Nephron progenitor cell (in vitro differentiated cells): ENCODE measurements around the gene ZBTB4.

Experiments used
- DNase-seq: peaks from one replicate; pipeline ENCODE4 v3.0.0; 2021
- H3K27ac Mint-ChIP-seq: 2 replicates; pipeline ENCODE4 v1.8.0; 2021; ENCODE audit warnings: mild to moderate bottlenecking, moderate library complexity, mixed read lengths
- H3K27me3 Mint-ChIP-seq: 2 replicates; pipeline ENCODE4 v1.8.0; 2021; ENCODE audit warnings: mild to moderate bottlenecking, low read depth, mixed read lengths; ENCODE audit not compliant: poor library complexity
- H3K36me3 Mint-ChIP-seq: 2 replicates; pipeline ENCODE4 v1.8.0; 2021; ENCODE audit warnings: low read depth, mixed read lengths
- H3K4me1 Mint-ChIP-seq: 2 replicates; pipeline ENCODE4 v1.8.0; 2021; ENCODE audit warnings: mixed read lengths
- H3K4me3 Mint-ChIP-seq: 2 replicates; pipeline ENCODE4 v1.8.0; 2021; ENCODE audit warnings: mild to moderate bottlenecking, moderate library complexity, mixed read lengths
- H3K9me3 Mint-ChIP-seq: 2 replicates; pipeline ENCODE4 v1.8.0; 2021; ENCODE audit warnings: mild to moderate bottlenecking, moderate library complexity, mixed read lengths
- CTCF ChIP-seq: fragments of 200-600 bp; sonication (generic); IDR thresholded peaks from 2 replicates; pipeline ENCODE4 v1.5.0; 2021; ENCODE audit warnings: antibody characterized with exemption

ZBTB4 gene

GRCh38 chr17:7467498-7467897 is 11.9 kb downstream of the ZBTB4 start:
- no peaks in the 10 kb centered on the region for H3K9me3 Mint-ChIP-seq
- peak overlapping the region; percentile 71 for H3K27ac Mint-ChIP-seq
- H3K4me1 Mint-ChIP-seq, result peaks cover 44% of the 10 kb centered on the region
- peak overlapping the region; percentile 20 for H3K4me3 Mint-ChIP-seq
- DNase-seq, result no peak
- peaks cover 15% of the 10 kb centered on the region for H3K36me3 Mint-ChIP-seq
- H3K27me3 Mint-ChIP-seq, result peaks cover 2% of the 10 kb centered on the region
- TF ChIP-seq CTCF, result no peak

GRCh38 chr17:7466639-7467341 is 12.6 kb downstream of the ZBTB4 start:
- Mint-ChIP-seq H3K27me3 (peaks cover 2% of the 10 kb centered on the region), H3K4me1 (peaks cover 42% of the 10 kb centered on the region), H3K9me3 (no peaks in the 10 kb centered on the region), H3K27ac (peak overlapping the region; percentile 71), H3K4me3 (no peak overlapping the region), H3K36me3 (peaks cover 15% of the 10 kb centered on the region)
- TF ChIP-seq CTCF, result no peak
- no peak for DNase-seq

DNA sequence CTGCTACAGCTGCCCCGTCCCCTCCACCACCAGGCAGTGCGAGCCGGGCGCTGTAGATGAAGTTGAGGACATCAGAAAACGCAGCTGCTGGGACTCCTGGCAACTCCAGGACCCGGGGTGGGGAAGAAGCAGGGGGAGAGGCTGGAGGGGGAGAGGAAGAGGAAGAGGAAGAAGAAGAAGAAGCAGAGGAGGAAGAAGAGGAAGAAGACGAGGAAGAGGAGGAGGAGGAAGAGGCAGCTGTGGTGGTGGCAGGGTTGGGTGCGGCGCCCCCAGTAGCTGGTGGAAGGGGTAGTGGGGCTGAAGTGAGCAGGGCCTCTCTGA is 13.2 kb downstream of the ZBTB4 start:
- no peaks in the 10 kb centered on the region for H3K9me3 Mint-ChIP-seq
- no peak for DNase-seq
- TF ChIP-seq CTCF, result no peak
- H3K27ac Mint-ChIP-seq, result peak overlapping the region; percentile 29
- H3K4me3 Mint-ChIP-seq, result no peak overlapping the region
- peaks cover 40% of the 10 kb centered on the region for H3K4me1 Mint-ChIP-seq
- H3K27me3 Mint-ChIP-seq, result peaks cover 2% of the 10 kb centered on the region
- peaks cover 18% of the 10 kb centered on the region for H3K36me3 Mint-ChIP-seq

DNA sequence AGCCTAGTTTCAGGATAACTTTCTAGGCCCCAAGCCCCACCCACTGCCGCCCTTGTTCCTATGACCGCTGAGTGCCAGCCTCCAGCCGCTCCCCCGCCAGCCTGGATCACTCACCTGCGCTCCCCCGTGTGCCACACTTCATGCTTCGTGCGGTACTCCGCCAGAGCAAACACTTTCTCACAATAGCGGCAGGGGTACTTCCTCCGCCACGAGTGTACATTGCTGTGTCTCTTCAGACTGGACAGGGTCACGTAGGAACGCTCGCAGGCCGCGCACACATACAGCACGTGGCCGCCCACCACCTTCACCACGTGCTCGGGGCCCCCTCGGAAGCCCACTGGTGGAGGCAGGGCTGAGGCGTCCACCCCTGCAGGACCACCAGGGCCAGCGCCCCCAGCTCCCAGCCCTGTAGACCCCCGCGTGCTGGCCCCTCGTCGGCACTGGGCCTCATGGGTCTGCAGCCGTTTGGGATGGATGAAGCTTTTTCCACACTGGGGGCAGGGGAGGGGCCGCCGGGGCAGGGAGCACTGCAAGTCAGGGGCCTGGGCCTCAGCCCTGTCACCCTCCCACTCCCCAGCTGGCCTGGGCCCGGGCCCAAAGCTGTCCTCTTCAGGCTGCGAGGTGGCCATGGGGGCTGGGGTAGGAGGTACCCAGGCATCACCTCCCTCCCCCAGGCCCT is 13.7 kb downstream of the ZBTB4 start:
- H3K9me3 Mint-ChIP-seq, result no peaks in the 10 kb centered on the region
- H3K27ac Mint-ChIP-seq, result peak overlapping the region; percentile 15
- H3K36me3 Mint-ChIP-seq, result peaks cover 22% of the 10 kb centered on the region
- H3K27me3 Mint-ChIP-seq, result peaks cover 2% of the 10 kb centered on the region
- no peak for DNase-seq
- TF ChIP-seq CTCF, result no peak
- H3K4me1 Mint-ChIP-seq, result peaks cover 44% of the 10 kb centered on the region
- H3K4me3 Mint-ChIP-seq, result no peak overlapping the region

- no peak for TF ChIP-seq CTCF
- H3K4me3 Mint-ChIP-seq, result no peak overlapping the region
- peak overlapping the region; percentile 83 for H3K27ac Mint-ChIP-seq
- no peak for DNase-seq
- H3K9me3 Mint-ChIP-seq, result no peaks in the 10 kb centered on the region
- H3K36me3 Mint-ChIP-seq, result peaks cover 22% of the 10 kb centered on the region
- peaks cover 2% of the 10 kb centered on the region for H3K27me3 Mint-ChIP-seq
- H3K4me1 Mint-ChIP-seq, result peaks cover 43% of the 10 kb centered on the region
These were observed 15.3 kb downstream of the ZBTB4 start for GRCh38 chr17:7464081-7464480.

GRCh38 chr17:7463372-7463846 is 16.0 kb downstream of the ZBTB4 start:
- Mint-ChIP-seq H3K9me3 (no peaks in the 10 kb centered on the region), H3K4me1 (peaks cover 36% of the 10 kb centered on the region), H3K27me3 (no peaks in the 10 kb centered on the region), H3K27ac (no peak overlapping the region), H3K36me3 (peaks cover 22% of the 10 kb centered on the region), H3K4me3 (no peak overlapping the region)
- DNase-seq, result no peak
- TF ChIP-seq CTCF, result no peak
